IMR-90 (cell line): ENCODE results near the gene MRFAP1L1. TPM values are rescaled to one million over a fixed set of nuclear protein-coding genes. Genes with fewer than 3 reads are reported as not detected.

Experiments used
- ATAC-seq: fragments of 200-7000 bp; cut with Tn5 transposase; 2 replicates; pipeline ENCODE4 v1.9.1; 2020; ENCODE audit warnings: low read depth, mild to moderate bottlenecking, moderate library complexity
- BruUV-seq: library from RNA; stranded (reverse); fragments of 400-500 nt; replicated peaks from 2 replicates; lab custom pipeline; 2021; lab: Mats Ljungman, UMichigan
- CTCF ChIA-PET: fragments of 300-600 bp; formaldehyde crosslinking; extraction: SDS; loops from one replicate; lab custom pipeline; 2021; ENCODE audit warnings: antibody characterized with exemption; lab: Yijun Ruan, JAX
- POLR2A ChIA-PET: fragments of 300-600 bp; sonication (Branson Sonifier 250); formaldehyde crosslinking; loops from one replicate; lab custom pipeline; 2022; ENCODE audit warnings: antibody characterized with exemption; ENCODE audit not compliant: unreplicated experiment; lab: Charles Lee
- DNase-seq: peaks from one replicate; pipeline ENCODE4 v3.0.0; 2013
- H2AFZ ChIP-seq: replicated peaks from 2 replicates; pipeline ENCODE3; 2013; ENCODE audit warnings: low read length, mild to moderate bottlenecking; ENCODE audit not compliant: poor library complexity
- H2AK5ac ChIP-seq: 2 replicates; pipeline ENCODE4 v1.6.1; 2013; ENCODE audit warnings: low read depth, low read length, inconsistent platforms
- H2AK9ac ChIP-seq: replicated peaks from 2 replicates; pipeline ENCODE3; 2013; ENCODE audit warnings: mild to moderate bottlenecking, low read depth, low read length, moderate library complexity; ENCODE audit not compliant: poor library complexity
- H2BK120ac ChIP-seq: 2 replicates; pipeline ENCODE4 v1.6.1; 2013; ENCODE audit warnings: low read depth, low read length, inconsistent platforms
- H2BK15ac ChIP-seq: 3 replicates; pipeline ENCODE4 v1.6.1; 2013; ENCODE audit warnings: low read depth, low read length, inconsistent platforms
- H2BK20ac ChIP-seq: 2 replicates; pipeline ENCODE4 v1.6.1; 2013; ENCODE audit warnings: low read depth, mild to moderate bottlenecking, inconsistent platforms, low read length, moderate library complexity
- H2BK5ac ChIP-seq: 2 replicates; pipeline ENCODE4 v1.6.1; 2013; ENCODE audit warnings: mild to moderate bottlenecking, low read depth, low read length, inconsistent platforms; ENCODE audit not compliant: poor library complexity, severe bottlenecking
- H3K14ac ChIP-seq: replicated peaks from 2 replicates; pipeline ENCODE4 v1.6.1; 2013; ENCODE audit warnings: low read depth, low read length, inconsistent platforms
- H3K18ac ChIP-seq: 2 replicates; pipeline ENCODE4 v1.6.1; 2013; ENCODE audit warnings: low read depth, low read length, control low read depth
- H3K23ac ChIP-seq: 2 replicates; pipeline ENCODE4 v1.6.1; 2013; ENCODE audit warnings: low read depth, low read length, inconsistent platforms
- H3K27ac ChIP-seq: 2 replicates; pipeline ENCODE4 v1.5.1; 2013; ENCODE audit warnings: mild to moderate bottlenecking, control low read depth, low read length; ENCODE audit not compliant: insufficient read depth
- H3K27me3 ChIP-seq: 2 replicates; pipeline ENCODE4 v1.6.1; 2013; ENCODE audit warnings: low read length; ENCODE audit not compliant: control insufficient read depth, insufficient read depth
- H3K36me3 ChIP-seq: 2 replicates; pipeline ENCODE4 v1.6.1; 2013; ENCODE audit warnings: low read length, mixed read lengths; ENCODE audit not compliant: control insufficient read depth, insufficient read depth
- H3K4ac ChIP-seq: 2 replicates; pipeline ENCODE4 v1.6.1; 2013; ENCODE audit warnings: low read depth, low read length, inconsistent platforms
- H3K4me1 ChIP-seq: 2 replicates; pipeline ENCODE4 v1.6.1; 2013; ENCODE audit warnings: low read length, mixed read lengths; ENCODE audit not compliant: control insufficient read depth, insufficient read depth
- H3K4me2 ChIP-seq: 2 replicates; pipeline ENCODE4 v1.6.1; 2013; ENCODE audit warnings: low read depth, mild to moderate bottlenecking, control low read depth, low read length, moderate library complexity
- H3K4me3 ChIP-seq: 2 replicates; pipeline ENCODE4 v1.5.1; 2013; ENCODE audit warnings: low read depth, mild to moderate bottlenecking, control low read depth, low read length, moderate library complexity; ENCODE audit not compliant: insufficient read depth
- H3K56ac ChIP-seq: 2 replicates; pipeline ENCODE4 v1.6.1; 2013; ENCODE audit warnings: low read length, inconsistent platforms; ENCODE audit not compliant: insufficient read depth; ENCODE audit errors: extremely low read depth
- H3K79me1 ChIP-seq, 2 experiments: 2 replicates each; pipeline ENCODE4 v1.6.1; 2013; ENCODE audit warnings: low read length in 2 of 2, inconsistent platforms in 1 of 2, low read depth in 1 of 2
- H3K9ac ChIP-seq: 2 replicates; pipeline ENCODE4 v1.6.1; 2013; ENCODE audit warnings: low read depth, low read length, control low read depth
- H3K9me1 ChIP-seq: 2 replicates; pipeline ENCODE4 v1.6.1; 2013; ENCODE audit warnings: low read length, inconsistent platforms; ENCODE audit not compliant: insufficient read depth
- H3K9me3 ChIP-seq: 2 replicates; pipeline ENCODE4 v1.6.1; 2013; ENCODE audit warnings: low read length; ENCODE audit not compliant: control insufficient read depth, insufficient read depth
- H4K20me1 ChIP-seq: 2 replicates; pipeline ENCODE4 v1.6.1; 2013; ENCODE audit warnings: low read length, inconsistent platforms; ENCODE audit not compliant: insufficient read depth
- H4K5ac ChIP-seq: 2 replicates; pipeline ENCODE4 v1.6.1; 2013; ENCODE audit warnings: mild to moderate bottlenecking, low read depth, low read length, control low read depth
- H4K8ac ChIP-seq, 2 experiments: 2 replicates each; pipeline ENCODE4 v1.6.1; 2013; ENCODE audit warnings: low read depth in 2 of 2, low read length in 2 of 2, control low read depth in 1 of 2, inconsistent platforms in 1 of 2
- H4K91ac ChIP-seq: 2 replicates; pipeline ENCODE4 v1.6.1; 2013; ENCODE audit warnings: low read depth, low read length, inconsistent platforms; ENCODE audit not compliant: insufficient read depth
- BHLHE40 ChIP-seq: fragments of 150-350 bp; IDR thresholded peaks from 2 replicates; pipeline ENCODE4 v1.6.1; 2016; ENCODE audit warnings: mild to moderate bottlenecking, low read depth, low read length
- CHD1 ChIP-seq: IDR thresholded peaks from 2 replicates; pipeline ENCODE4 v1.6.1; 2012; ENCODE audit warnings: low read depth, low read length, improper control_type of control experiment
- FOS ChIP-seq: fragments of 150-350 bp; IDR thresholded peaks from 2 replicates; pipeline ENCODE4 v1.6.1; 2016; ENCODE audit warnings: low read depth, low read length
- MAFK ChIP-seq: IDR thresholded peaks from 2 replicates; pipeline ENCODE4 v1.6.1; 2012; ENCODE audit warnings: low read depth, low read length, improper control_type of control experiment
- MAZ ChIP-seq: IDR thresholded peaks from 2 replicates; pipeline ENCODE4 v1.6.1; 2012; ENCODE audit warnings: low read depth, mild to moderate bottlenecking, low read length, improper control_type of control experiment, moderate library complexity, borderline replicate concordance
- MXI1 ChIP-seq: IDR thresholded peaks from 2 replicates; pipeline ENCODE4 v1.6.1; 2012; ENCODE audit warnings: low read depth, mild to moderate bottlenecking, low read length, moderate library complexity, borderline replicate concordance
- POLR2A ChIP-seq: IDR thresholded peaks from 2 replicates; pipeline ENCODE4 v1.6.1; 2012; ENCODE audit warnings: mild to moderate bottlenecking, low read depth, low read length
- RAD21 ChIP-seq: IDR thresholded peaks from 2 replicates; pipeline ENCODE4 v1.6.1; 2012; ENCODE audit warnings: low read length, improper control_type of control experiment
- RCOR1 ChIP-seq: IDR thresholded peaks from 2 replicates; pipeline ENCODE4 v1.6.1; 2012; ENCODE audit warnings: mild to moderate bottlenecking, low read length, improper control_type of control experiment; ENCODE audit not compliant: insufficient replicate concordance
- RFX5 ChIP-seq: IDR thresholded peaks from 2 replicates; pipeline ENCODE4 v1.8.0; 2012; ENCODE audit warnings: low read depth, mild to moderate bottlenecking, low read length, moderate library complexity
- USF2 ChIP-seq: fragments of 150-350 bp; IDR thresholded peaks from 2 replicates; pipeline ENCODE4 v1.6.1; 2017; ENCODE audit warnings: mild to moderate bottlenecking, antibody characterized with exemption, low read length, low read depth
- WGBS, 2 experiments: methylation state at CpG; one replicate each; pipeline versions ENCODE4 v1.1.5 to v1.1.7; 2013; ENCODE audit warnings: missing lambda C conversion rate in 2 of 2; ENCODE audit not compliant: insufficient read length in 1 of 2; ENCODE audit errors: extremely low coverage in 2 of 2; 5-methylcytosine and 5-hydroxymethylcytosine counted together
- dilution Hi-C: fragments of 300-500 bp; cut with HindIII; formaldehyde crosslinking; loops from one replicate; pipeline ENCODE4 v1.14.3; 2018; ENCODE audit warnings: low sequenced_read_pairs; ENCODE audit not compliant: unreplicated experiment
- in situ Hi-C: fragments of 300-500 bp; cut with MboI; formaldehyde crosslinking; loops from 3 replicates; pipeline ENCODE4 v1.14.3; 2019; ENCODE audit warnings: low sequenced_read_pairs, inconsistent platforms, mixed read lengths
- intact Hi-C: fragments of 100-400 bp; cut with micrococcal nuclease; formaldehyde crosslinking; loops from 2 replicates; pipeline ENCODE4 v1.10.0; 2022
- polyA plus RNA-seq, 3 experiments: library from polyadenylated mRNA; depleted of rRNA; stranded (reverse); fragments of >200 nt; gene quantifications; 2 replicates each; pipeline ENCODE4 v1.2.3, GENCODE V29; 2012; ENCODE audit warnings: low replicate concordance in 1 of 3
- total RNA-seq: library from RNA; depleted of rRNA; stranded (reverse); fragments of >200 nt; gene quantifications from 2 replicates; pipeline ENCODE4 v1.2.3, GENCODE V29; 2012
- TF ChIP-seq, protein P1 (sequence below): conservative IDR thresholded peaks from 2 replicates; pipeline ENCODE4 v1.5.1; 2012; ENCODE audit warnings: mild to moderate bottlenecking, low read depth, low read length, improper control_type of control experiment
- TF ChIP-seq, protein P2 (sequence below): fragments of 150-350 bp; IDR thresholded peaks from 2 replicates; pipeline ENCODE4 v1.6.1; 2016; ENCODE audit warnings: low read depth, mild to moderate bottlenecking, low read length, moderate library complexity, borderline replicate concordance

MRFAP1L1 gene
- total and polyA plus RNA-seq, 2 of the 4 experiments (the other 2 are of a cell fraction): 31.7 to 47.0 TPM

DNA sequence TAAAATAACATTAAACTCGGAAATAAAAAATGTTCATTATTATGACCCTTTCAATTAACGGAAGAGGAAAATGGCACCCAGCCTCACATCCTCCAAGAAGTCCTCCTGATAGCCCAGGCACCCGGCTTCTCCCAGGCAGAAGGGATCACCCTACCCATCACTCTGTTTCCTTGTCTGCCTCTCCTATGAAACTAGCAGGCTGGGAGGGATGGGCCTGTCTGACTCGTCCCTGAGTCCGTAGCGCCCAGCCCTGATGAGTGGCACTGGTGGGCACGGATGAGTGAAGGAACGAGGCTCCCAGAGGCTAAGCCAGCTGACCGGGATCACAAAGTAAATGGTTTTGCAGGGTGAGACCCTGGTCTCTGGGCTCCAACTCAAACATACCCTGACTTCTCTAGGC lies 44.2 kb upstream of the MRFAP1L1 start:
- BruUV-seq: no TSS peak

More for the DNA sequence above, 44.2 kb upstream of the MRFAP1L1 start:
- H4K91ac ChIP-seq: no peak overlapping the region
- TF ChIP-seq RAD21 (no peak), MAZ (no peak), BHLHE40 (no peak), USF2 (no peak), CHD1 (no peak), RCOR1 (no peak), MAFK (no peak), MXI1 (no peak), RFX5 (no peak), POLR2A (no peak), FOS (no peak)
- TF ChIP-seq, protein P1, sequence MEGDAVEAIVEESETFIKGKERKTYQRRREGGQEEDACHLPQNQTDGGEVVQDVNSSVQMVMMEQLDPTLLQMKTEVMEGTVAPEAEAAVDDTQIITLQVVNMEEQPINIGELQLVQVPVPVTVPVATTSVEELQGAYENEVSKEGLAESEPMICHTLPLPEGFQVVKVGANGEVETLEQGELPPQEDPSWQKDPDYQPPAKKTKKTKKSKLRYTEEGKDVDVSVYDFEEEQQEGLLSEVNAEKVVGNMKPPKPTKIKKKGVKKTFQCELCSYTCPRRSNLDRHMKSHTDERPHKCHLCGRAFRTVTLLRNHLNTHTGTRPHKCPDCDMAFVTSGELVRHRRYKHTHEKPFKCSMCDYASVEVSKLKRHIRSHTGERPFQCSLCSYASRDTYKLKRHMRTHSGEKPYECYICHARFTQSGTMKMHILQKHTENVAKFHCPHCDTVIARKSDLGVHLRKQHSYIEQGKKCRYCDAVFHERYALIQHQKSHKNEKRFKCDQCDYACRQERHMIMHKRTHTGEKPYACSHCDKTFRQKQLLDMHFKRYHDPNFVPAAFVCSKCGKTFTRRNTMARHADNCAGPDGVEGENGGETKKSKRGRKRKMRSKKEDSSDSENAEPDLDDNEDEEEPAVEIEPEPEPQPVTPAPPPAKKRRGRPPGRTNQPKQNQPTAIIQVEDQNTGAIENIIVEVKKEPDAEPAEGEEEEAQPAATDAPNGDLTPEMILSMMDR: no peak
- TF ChIP-seq, protein P2, sequence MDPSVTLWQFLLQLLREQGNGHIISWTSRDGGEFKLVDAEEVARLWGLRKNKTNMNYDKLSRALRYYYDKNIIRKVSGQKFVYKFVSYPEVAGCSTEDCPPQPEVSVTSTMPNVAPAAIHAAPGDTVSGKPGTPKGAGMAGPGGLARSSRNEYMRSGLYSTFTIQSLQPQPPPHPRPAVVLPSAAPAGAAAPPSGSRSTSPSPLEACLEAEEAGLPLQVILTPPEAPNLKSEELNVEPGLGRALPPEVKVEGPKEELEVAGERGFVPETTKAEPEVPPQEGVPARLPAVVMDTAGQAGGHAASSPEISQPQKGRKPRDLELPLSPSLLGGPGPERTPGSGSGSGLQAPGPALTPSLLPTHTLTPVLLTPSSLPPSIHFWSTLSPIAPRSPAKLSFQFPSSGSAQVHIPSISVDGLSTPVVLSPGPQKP: no peak
- no peaks in the 10 kb centered on the region for H3K79me1 ChIP-seq
- H2BK15ac ChIP-seq: no peak overlapping the region
- no peak overlapping the region for H2AK9ac ChIP-seq
- H3K27me3 ChIP-seq: peaks cover 1% of the 10 kb centered on the region
- no peak overlapping the region for H3K27ac ChIP-seq
- no peak overlapping the region for H2BK120ac ChIP-seq
- no peak overlapping the region for H2BK20ac ChIP-seq
- no peak overlapping the region for H3K4me2 ChIP-seq
- H3K9me1 ChIP-seq: no peaks in the 10 kb centered on the region; the same call in 1 of the 2 replicates
- ATAC-seq (no peak), DNase-seq (no peak)
- H3K4ac ChIP-seq: no peak overlapping the region
- no peak overlapping the region for H3K56ac ChIP-seq
- H3K14ac ChIP-seq: no peak overlapping the region
- H3K9ac ChIP-seq: no peak overlapping the region
- CTCF ChIA-PET: no interaction called here
- H3K36me3 ChIP-seq: no peaks in the 10 kb centered on the region
- H4K20me1 ChIP-seq: no peaks in the 10 kb centered on the region
- no peak overlapping the region for H3K4me3 ChIP-seq
- H3K23ac ChIP-seq: no peak overlapping the region
- dilution Hi-C loops (no loop called here), in situ Hi-C loops (no loop called here), intact Hi-C loops (no loop called here)
- H4K8ac ChIP-seq: no peak overlapping the region
- H2BK5ac ChIP-seq: no peak overlapping the region
- peaks cover 8% of the 10 kb centered on the region for H3K4me1 ChIP-seq
- POLR2A ChIA-PET: no interaction called here
- no peak overlapping the region for H2AFZ ChIP-seq
- no peak overlapping the region for H3K18ac ChIP-seq
- H3K9me3 ChIP-seq: no peaks in the 10 kb centered on the region
- H2AK5ac ChIP-seq: no peak overlapping the region
- WGBS, 2 experiments: no CpG with 5 or more reads among the region's 9 CpGs
- H4K5ac ChIP-seq: no peak overlapping the region
